Vagina (tissue), 2 donors: ENCODE measurements around the gene CYP26A1. TPM values are rescaled to one million over a fixed set of nuclear protein-coding genes. Genes with fewer than 3 reads are reported as not detected.

ENCODE experiments used
- DNase-seq, 2 donors: peaks; one replicate each; pipeline ENCODE4 v3.0.0-alpha.2; 2017; ENCODE audit errors: extremely low spot score in 2 of 2
- H3K27ac ChIP-seq: fragments of 200-600 bp; sonication (generic); one replicate; pipeline ENCODE4 v1.5.1; 2019
- H3K27me3 ChIP-seq: fragments of 200-600 bp; sonication (generic); one replicate; pipeline ENCODE4 v1.5.1; 2019
- H3K36me3 ChIP-seq, 2 donors: fragments of 200-600 bp; sonication (generic); one replicate each; pipeline ENCODE4 v1.5.1; 2017 to 2019
- H3K4me1 ChIP-seq: fragments of 200-600 bp; sonication (generic); one replicate; pipeline ENCODE4 v1.5.1; 2019
- H3K4me3 ChIP-seq, 2 donors: fragments of 200-600 bp; sonication (generic); 1 replicate in 1 of 2; 2 replicates in 1 of 2; pipeline ENCODE4 v1.5.1; 2016 to 2019
- H3K9me3 ChIP-seq: fragments of 200-600 bp; sonication (generic); one replicate; pipeline ENCODE4 v1.5.1; 2019
- POLR2A ChIP-seq, 2 donors: fragments of 450-650 bp; IDR thresholded peaks; one replicate each; pipeline ENCODE4 v1.6.1; 2017; ENCODE audit warnings: antibody characterized with exemption in 2 of 2, mild to moderate bottlenecking in 2 of 2, moderate library complexity in 2 of 2
- POLR2AphosphoS5 ChIP-seq, 2 donors: sonication (generic); formaldehyde crosslinking; IDR thresholded peaks; one replicate each; pipeline ENCODE4 v1.9.0; 2017; ENCODE audit warnings: antibody characterized with exemption in 2 of 2, mild to moderate bottlenecking in 2 of 2, low read depth in 1 of 2; ENCODE audit not compliant: insufficient read depth in 1 of 2
- intact Hi-C: fragments of 100-400 bp; cut with DNase I; formaldehyde crosslinking; loops from one replicate; pipeline ENCODE4 v1.15.1; 2023
- total RNA-seq: library from RNA; depleted of rRNA; stranded (reverse); fragments of >200 nt; gene quantifications from one replicate; pipeline ENCODE4 v1.2.3, GENCODE V29; 2016
- TF ChIP-seq, protein P1 (sequence below), 3 experiments: fragments of 450-650 bp in 2 of 3; fragments of 200-600 bp in 1 of 3; sonication (generic) in 1 of 3; IDR thresholded peaks; one replicate each; pipeline ENCODE4 v1.5.1; 2017 to 2019; ENCODE audit warnings: antibody characterized with exemption in 3 of 3, mild to moderate bottlenecking in 2 of 3, moderate library complexity in 2 of 3

Gene CYP26A1
- total RNA-seq, 1 donor from 2014 or later = not detected

DNA sequence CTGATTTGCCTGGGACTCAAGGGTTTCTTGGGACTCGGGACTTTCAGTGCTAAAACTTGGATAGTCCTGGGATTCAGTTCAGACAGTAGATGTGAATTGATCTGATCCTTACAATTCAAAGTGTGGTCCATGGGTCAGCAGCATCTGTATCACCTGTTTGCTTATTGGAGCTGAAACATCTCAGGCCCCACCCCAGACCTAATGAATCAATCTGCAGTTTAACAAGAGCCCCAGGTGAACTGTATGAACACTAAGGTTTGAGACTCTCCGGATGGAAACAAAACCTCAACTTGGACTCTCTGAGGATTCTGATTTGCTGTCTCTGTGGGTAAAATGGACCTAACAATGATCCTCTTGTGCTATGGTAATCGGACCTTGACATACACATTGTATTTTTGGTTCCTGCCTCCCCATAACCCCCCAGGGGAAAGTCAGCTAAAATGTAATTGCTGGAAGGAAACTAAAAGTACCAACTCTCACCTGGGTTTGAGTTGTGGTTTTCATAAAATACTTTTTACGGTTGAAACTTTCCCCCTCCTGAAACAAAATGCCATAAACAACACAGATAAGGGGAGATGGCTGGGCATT lies 11.7 kb downstream of the CYP26A1 start:
- TF ChIP-seq POLR2AphosphoS5 (IDR thresholded peaks at IDR 0.05; ENCODE audit: insufficient read depth in 1 of 2, low read depth in 1 of 2) (no peak), POLR2A (IDR thresholded peaks at IDR 0.05) (no peak)
- TF ChIP-seq, protein P1, sequence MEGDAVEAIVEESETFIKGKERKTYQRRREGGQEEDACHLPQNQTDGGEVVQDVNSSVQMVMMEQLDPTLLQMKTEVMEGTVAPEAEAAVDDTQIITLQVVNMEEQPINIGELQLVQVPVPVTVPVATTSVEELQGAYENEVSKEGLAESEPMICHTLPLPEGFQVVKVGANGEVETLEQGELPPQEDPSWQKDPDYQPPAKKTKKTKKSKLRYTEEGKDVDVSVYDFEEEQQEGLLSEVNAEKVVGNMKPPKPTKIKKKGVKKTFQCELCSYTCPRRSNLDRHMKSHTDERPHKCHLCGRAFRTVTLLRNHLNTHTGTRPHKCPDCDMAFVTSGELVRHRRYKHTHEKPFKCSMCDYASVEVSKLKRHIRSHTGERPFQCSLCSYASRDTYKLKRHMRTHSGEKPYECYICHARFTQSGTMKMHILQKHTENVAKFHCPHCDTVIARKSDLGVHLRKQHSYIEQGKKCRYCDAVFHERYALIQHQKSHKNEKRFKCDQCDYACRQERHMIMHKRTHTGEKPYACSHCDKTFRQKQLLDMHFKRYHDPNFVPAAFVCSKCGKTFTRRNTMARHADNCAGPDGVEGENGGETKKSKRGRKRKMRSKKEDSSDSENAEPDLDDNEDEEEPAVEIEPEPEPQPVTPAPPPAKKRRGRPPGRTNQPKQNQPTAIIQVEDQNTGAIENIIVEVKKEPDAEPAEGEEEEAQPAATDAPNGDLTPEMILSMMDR (IDR thresholded peaks at IDR 0.05) = no peak
- DNase-seq = no peak

DNA sequence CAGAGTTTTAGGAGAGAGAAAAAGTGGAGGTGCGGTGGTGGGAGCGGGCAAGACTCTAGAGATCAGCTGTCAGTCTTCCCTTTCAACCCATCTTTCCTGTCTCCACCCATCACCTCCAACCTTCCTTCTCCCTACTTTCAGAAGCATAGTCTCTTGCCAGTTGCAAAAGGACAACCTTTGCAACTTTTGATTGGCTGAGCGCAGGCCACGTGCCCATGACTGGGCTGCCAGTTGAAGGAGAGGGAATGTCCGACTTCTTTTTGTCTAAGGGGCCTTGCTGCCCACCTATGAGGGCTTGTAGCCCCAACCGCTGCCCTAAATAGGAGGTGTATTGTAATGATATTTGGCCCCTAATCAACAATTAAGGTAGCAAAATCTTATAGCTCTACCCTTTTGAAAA lies 12.6 kb downstream of the CYP26A1 start:
- intact Hi-C loops = no loop called here
- no peak for TF ChIP-seq POLR2A (IDR thresholded peaks at IDR 0.05)
- no peak for DNase-seq
- Histone ChIP-seq H3K4me1 (no peaks in the 10 kb centered on the region), H3K27me3 (no peaks in the 10 kb centered on the region), H3K9me3 (no peaks in the 10 kb centered on the region), H3K36me3 (no peaks in the 10 kb centered on the region), H3K4me3 (no peak overlapping the region), H3K27ac (no peak overlapping the region)

More for the DNA sequence above, 11.7 kb downstream of the CYP26A1 start:
- no peak overlapping the region for H3K27ac ChIP-seq
- intact Hi-C loops = no loop called here
- H3K4me1 ChIP-seq = no peaks in the 10 kb centered on the region
- H3K9me3 ChIP-seq = no peaks in the 10 kb centered on the region
- H3K36me3 ChIP-seq = no peaks in the 10 kb centered on the region
- no peaks in the 10 kb centered on the region for H3K27me3 ChIP-seq
- H3K4me3 ChIP-seq = no peak overlapping the region

DNA sequence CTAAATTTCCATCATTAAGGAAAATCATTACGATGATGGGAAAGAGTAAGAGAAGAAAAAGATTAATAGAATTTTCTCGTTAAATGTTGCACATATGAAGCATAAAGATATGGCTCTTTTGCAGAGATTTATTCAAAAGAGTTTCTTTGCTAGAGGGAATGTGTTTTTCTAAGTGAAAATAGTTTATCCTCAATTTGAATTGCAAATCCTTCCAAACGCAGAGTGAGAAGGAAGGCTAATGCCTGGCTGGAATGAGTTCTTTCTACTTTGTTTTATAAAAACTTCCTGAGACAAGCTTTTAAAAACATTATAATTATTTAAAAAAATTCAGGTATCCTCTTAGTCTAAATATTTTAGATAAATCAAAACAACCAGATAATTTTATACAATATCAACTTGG lies 14.2 kb downstream of the CYP26A1 start:
- DNase-seq = no peak
- no peak overlapping the region for H3K4me3 ChIP-seq
- no peaks in the 10 kb centered on the region for H3K9me3 ChIP-seq
- no peaks in the 10 kb centered on the region for H3K4me1 ChIP-seq
- intact Hi-C loops = no loop called here
- H3K27ac ChIP-seq = no peak overlapping the region
- H3K27me3 ChIP-seq = no peaks in the 10 kb centered on the region
- TF ChIP-seq POLR2A (IDR thresholded peaks at IDR 0.05) (no peak), POLR2AphosphoS5 (IDR thresholded peaks at IDR 0.05; ENCODE audit: insufficient read depth in 1 of 2, low read depth in 1 of 2) (no peak)
- TF ChIP-seq, protein P1 (IDR thresholded peaks at IDR 0.05) = no peak
- no peaks in the 10 kb centered on the region for H3K36me3 ChIP-seq

DNA sequence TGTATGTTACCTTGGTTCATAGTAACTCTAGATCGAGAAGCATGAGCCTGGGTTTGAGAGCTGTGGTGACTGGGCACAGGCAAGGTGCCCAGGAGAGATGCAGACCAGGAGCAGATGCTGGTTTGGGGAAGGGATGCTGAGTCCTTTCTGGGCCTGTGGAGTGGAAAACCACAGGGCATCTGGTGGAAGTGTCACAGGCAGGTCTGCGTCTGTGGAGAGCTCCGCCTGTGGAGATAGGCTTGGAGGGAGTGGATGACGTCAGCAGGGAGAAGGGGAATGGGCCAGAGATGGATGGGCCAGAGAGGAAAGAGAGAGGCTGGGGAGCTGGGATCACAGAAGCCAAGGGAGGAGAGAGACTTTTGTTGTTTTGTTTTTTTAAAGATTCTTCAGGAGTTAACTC lies 14.8 kb downstream of the CYP26A1 start:
- intact Hi-C loops = no loop called here
- no peaks in the 10 kb centered on the region for H3K9me3 ChIP-seq
- H3K27ac ChIP-seq = no peak overlapping the region

DNA sequence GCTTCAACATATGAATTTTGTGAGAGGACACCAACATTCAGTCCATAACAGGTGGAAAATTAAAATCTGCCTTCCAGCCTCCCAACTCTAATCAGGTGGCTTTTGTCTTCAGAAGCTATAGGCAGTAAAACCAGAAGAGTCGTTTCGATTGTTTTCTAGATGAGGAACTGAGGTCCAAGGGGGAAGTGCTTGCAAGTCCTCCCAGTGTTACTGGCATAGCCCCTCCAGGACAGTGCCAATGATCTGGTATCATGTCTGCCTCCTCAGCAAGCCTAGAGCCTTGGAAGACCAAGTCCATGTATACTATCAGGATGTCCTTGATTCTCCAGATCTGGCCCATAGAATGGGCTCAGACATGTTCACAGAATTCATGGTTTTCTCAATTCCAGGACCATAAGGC lies 16.9 kb downstream of the CYP26A1 start:
- Histone ChIP-seq H3K4me3 (no peak overlapping the region), H3K36me3 (no peaks in the 10 kb centered on the region), H3K27me3 (no peaks in the 10 kb centered on the region), H3K4me1 (no peaks in the 10 kb centered on the region), H3K9me3 (no peaks in the 10 kb centered on the region), H3K27ac (no peak overlapping the region)
- DNase-seq = peak in 1 of 2 donors; percentile 71
- intact Hi-C loops = no loop called here
- TF ChIP-seq POLR2AphosphoS5 (IDR thresholded peaks at IDR 0.05; ENCODE audit: insufficient read depth in 1 of 2, low read depth in 1 of 2) (no peak), POLR2A (IDR thresholded peaks at IDR 0.05) (no peak)
- TF ChIP-seq, protein P1 (IDR thresholded peaks at IDR 0.05) = no peak

More for the DNA sequence above, 14.8 kb downstream of the CYP26A1 start:
- Histone ChIP-seq H3K4me3 (no peak overlapping the region), H3K27me3 (no peaks in the 10 kb centered on the region), H3K4me1 (no peaks in the 10 kb centered on the region), H3K36me3 (no peaks in the 10 kb centered on the region)
- TF ChIP-seq, protein P1 (IDR thresholded peaks at IDR 0.05) = no peak
- TF ChIP-seq POLR2AphosphoS5 (IDR thresholded peaks at IDR 0.05; ENCODE audit: insufficient read depth in 1 of 2, low read depth in 1 of 2) (no peak), POLR2A (IDR thresholded peaks at IDR 0.05) (no peak)
- DNase-seq = peak in 1 of 2 donors; percentile 52
